Ovary (tissue), 9 donors: ENCODE measurements around the gene WDR35. TPM values are rescaled to one million over a fixed set of nuclear protein-coding genes. Genes with fewer than 3 reads are reported as not detected.

Experiments
- DNase-seq, 5 donors: peaks; one replicate each; pipeline ENCODE4 v3.0.0-alpha.2; 2019 to 2020
- H3K27ac ChIP-seq, 2 donors: fragments of 200-600 bp; one replicate each; pipeline versions ENCODE4 v1.5.1 to v1.8.0; 2019 to 2022
- H3K27me3 ChIP-seq: fragments of 200-600 bp; one replicate; pipeline ENCODE4 v1.8.0; 2022
- H3K36me3 ChIP-seq: fragments of 200-600 bp; sonication (generic); one replicate; pipeline ENCODE4 v1.5.1; 2019
- H3K4me1 ChIP-seq: one replicate; pipeline ENCODE4 v1.8.1; 2013; ENCODE audit warnings: mild to moderate bottlenecking, moderate library complexity; ENCODE audit not compliant: insufficient read depth
- H3K4me3 ChIP-seq: fragments of 200-600 bp; sonication (generic); one replicate; pipeline ENCODE4 v1.5.1; 2017
- H3K9me3 ChIP-seq, 2 donors: fragments of 200-600 bp in 1 of 2; sonication (generic) in 1 of 2; one replicate each; pipeline versions ENCODE4 v1.5.1 to v1.8.1; 2013 to 2019; ENCODE audit warnings: mild to moderate bottlenecking in 1 of 2, moderate library complexity in 1 of 2
- EP300 ChIP-seq: sonication (generic); formaldehyde crosslinking; IDR thresholded peaks from one replicate; pipeline ENCODE4 v1.6.1; 2017; ENCODE audit warnings: antibody characterized with exemption
- POLR2A ChIP-seq: fragments of 450-650 bp; IDR thresholded peaks from one replicate; pipeline ENCODE4 v1.6.1; 2017; ENCODE audit warnings: antibody characterized with exemption, mild to moderate bottlenecking, moderate library complexity
- WGBS, 3 donors: extraction: QIAGEN DNeasy Blood & Tissue Kit in 1 of 3; methylation state at CpG; one replicate each; pipeline versions ENCODE4 v1.1.5 to v1.1.7; 2013 to 2017; 5-methylcytosine and 5-hydroxymethylcytosine counted together
- intact Hi-C, 4 donors: fragments of 100-400 bp; cut with DNase I; formaldehyde crosslinking; loops; one replicate each; pipeline versions ENCODE4 v1.11.0 to v1.15.1; 2022 to 2023
- polyA plus RNA-seq, 2 donors: library from polyadenylated mRNA; stranded (reverse); fragments of 200-250 nt in 1 of 2; fragments of 350-450 nt in 1 of 2; fragmentation: Illumina TruSeq in 1 of 2; extraction: RNeasy Lipid Tissue Mini Kit (QIAGEN cat#74804) in 1 of 2; gene quantifications; one replicate each; pipeline ENCODE4 v1.2.3, GENCODE V29; 2013 to 2014
- total RNA-seq, 7 donors: library from RNA; depleted of rRNA in 2 of 7; stranded (reverse); fragments of >200 nt in 2 of 7; fragmentation: NEBNext Ultra II Directional in 3 of 7; extraction: Animal tissue kit (Norgen Biotek cat#: 25700) in 3 of 7; gene quantifications; one replicate each; pipeline versions ENCODE4 v1.1.0 to v1.2.4, GENCODE V29; 2016 to 2023
- TF ChIP-seq, protein P1 (sequence below), 3 donors: fragments of 450-650 bp in 2 of 3; fragments of 200-600 bp in 1 of 3; IDR thresholded peaks; one replicate each; pipeline versions ENCODE4 v1.5.1 to v1.8.0; 2016 to 2022; ENCODE audit warnings: antibody characterized with exemption in 3 of 3, mild to moderate bottlenecking in 1 of 3
- donor health status: DM: no; HTN: no; CAD: no; lungs with moderate emphysema.
- donor health status: DM: no; HTN: no; CAD: no.
- donor health status: Bipolar disorder and iron deficiency.
- donor health status: DM: yes; HTN: yes; CAD: no.
- donor health status: DM: no; HTN: no; CAD: no.
- donor health status: DM: yes; HTN: yes; CAD: no.

WDR35 gene
- total and polyA plus RNA-seq, 9 donors, result 7.1 to 19.3 (median 14.5) TPM

- H3K4me1 ChIP-seq, result peaks cover 13% of the 10 kb centered on the region
Observed at GRCh38 chr2:19901442-19902215, 88.3 kb downstream of the WDR35 start, which contains the start of gene TTC32. TTC32 (minus strand) TSS chr2:19901983; CDS start chr2:19901854, 129 bp downstream.

DNA sequence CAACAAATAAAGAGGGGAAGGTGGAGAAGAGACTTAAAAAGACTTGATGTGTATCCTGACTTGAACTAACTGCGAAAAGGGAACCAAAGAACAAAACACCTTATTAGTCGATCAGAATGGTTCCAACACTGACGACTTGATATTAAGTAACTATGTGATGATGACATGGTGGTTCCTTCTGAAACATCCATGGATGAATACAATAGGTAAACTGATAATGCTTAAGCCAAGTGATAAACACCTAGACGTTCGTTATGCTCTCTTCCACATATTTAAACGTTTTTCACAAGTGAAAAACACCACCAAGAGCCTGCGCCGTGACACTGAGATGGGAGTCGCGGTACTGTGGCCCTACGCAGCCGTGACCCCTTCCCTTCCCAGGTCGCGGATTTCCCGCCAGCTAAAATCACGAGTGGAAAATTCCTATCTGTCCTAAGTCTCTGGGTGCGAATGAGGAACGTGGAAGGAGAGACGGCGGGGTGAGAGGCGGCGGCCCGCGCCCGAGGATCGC, 88.9 kb downstream of the WDR35 start:
- Histone ChIP-seq H3K27ac (peak overlapping the region; percentile 84 to 89), H3K4me1 (peaks cover 13% of the 10 kb centered on the region), H3K36me3 (no peaks in the 10 kb centered on the region), H3K27me3 (no peaks in the 10 kb centered on the region), H3K4me3 (peak overlapping the region; percentile 93), H3K9me3 (no peaks in the 10 kb centered on the region)
- WGBS, 3 donors, result 1 to 2% (median 1%) methylated on average over 20 to 26 of the region's 26 CpGs
- DNase-seq, result no peak
- TF ChIP-seq EP300 (no peak), POLR2A (no peak)
- TF ChIP-seq, protein P1, sequence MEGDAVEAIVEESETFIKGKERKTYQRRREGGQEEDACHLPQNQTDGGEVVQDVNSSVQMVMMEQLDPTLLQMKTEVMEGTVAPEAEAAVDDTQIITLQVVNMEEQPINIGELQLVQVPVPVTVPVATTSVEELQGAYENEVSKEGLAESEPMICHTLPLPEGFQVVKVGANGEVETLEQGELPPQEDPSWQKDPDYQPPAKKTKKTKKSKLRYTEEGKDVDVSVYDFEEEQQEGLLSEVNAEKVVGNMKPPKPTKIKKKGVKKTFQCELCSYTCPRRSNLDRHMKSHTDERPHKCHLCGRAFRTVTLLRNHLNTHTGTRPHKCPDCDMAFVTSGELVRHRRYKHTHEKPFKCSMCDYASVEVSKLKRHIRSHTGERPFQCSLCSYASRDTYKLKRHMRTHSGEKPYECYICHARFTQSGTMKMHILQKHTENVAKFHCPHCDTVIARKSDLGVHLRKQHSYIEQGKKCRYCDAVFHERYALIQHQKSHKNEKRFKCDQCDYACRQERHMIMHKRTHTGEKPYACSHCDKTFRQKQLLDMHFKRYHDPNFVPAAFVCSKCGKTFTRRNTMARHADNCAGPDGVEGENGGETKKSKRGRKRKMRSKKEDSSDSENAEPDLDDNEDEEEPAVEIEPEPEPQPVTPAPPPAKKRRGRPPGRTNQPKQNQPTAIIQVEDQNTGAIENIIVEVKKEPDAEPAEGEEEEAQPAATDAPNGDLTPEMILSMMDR (IDR thresholded peaks at IDR 0.05), result no peak
- intact Hi-C loops, result no loop called here

More at GRCh38 chr2:19901442-19902215, 88.3 kb downstream of the WDR35 start, which contains the start of gene TTC32:
- DNase-seq, result peak; percentile 93 to 96 (median 94)
- Histone ChIP-seq H3K36me3 (no peaks in the 10 kb centered on the region), H3K4me3 (peak within 1 kb of the TSS; percentile 93), H3K27ac (peak within 1 kb of the TSS; percentile 84 to 89), H3K27me3 (no peaks in the 10 kb centered on the region), H3K9me3 (no peaks in the 10 kb centered on the region)
- intact Hi-C loops, result no loop called here
- 0% methylated on average over 61 to 65 of the region's 65 CpGs for WGBS, 3 donors
- TF ChIP-seq POLR2A (peak; percentile 75), EP300 (no peak)
- TF ChIP-seq, protein P1 (IDR thresholded peaks at IDR 0.05), result peak in 1 of 3 donors; percentile 26

DNA sequence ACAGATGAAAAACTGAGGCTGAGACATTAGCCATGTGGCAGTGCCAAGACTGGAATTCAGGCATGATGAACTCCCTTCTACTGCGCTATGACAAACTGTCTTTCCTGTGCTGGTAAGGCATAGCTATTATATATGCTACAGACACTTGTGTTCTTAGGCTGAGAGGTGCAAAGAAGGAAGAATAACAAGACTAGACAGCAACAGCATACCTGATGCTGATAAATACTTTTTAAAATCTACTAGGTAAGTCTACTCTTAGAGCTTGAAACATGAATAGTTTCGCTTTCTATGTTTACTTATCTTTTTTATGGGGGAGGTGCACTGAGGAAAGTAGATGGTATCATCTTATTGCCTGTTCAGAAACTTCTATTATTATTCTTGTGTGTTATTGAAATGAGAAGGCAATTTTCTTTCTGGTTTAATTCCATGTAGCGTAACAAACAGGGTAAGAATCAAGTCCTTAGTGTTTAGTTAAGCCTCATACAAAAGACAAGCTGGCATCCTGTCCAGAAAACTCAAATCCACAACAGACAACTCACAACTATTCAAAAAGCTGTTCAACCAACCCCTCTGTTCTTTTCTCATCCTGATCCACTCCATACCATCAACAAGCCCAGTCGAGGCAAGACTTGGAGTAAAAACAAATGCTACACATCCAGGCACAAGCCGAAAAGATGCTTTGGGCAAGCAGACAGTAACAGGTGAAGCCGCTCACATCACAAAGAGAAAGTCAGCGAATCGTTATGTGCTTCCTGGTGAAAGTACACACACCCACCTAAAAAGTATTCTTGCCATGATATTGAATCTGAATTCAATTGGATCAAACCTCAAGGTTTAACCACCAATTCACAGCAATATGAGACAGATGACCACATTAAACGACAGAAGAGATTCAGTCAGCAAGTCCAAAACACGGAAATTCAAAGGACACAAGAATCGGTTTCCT, 89.6 kb downstream of the WDR35 start:
- 32 to 34% (median 34%) methylated on average over 11 of the region's 11 CpGs for WGBS, 3 donors
- DNase-seq, result no peak

More for the DNA sequence above, 89.6 kb downstream of the WDR35 start:
- Histone ChIP-seq H3K9me3 (no peaks in the 10 kb centered on the region), H3K4me1 (peaks cover 13% of the 10 kb centered on the region), H3K4me3 (peak overlapping the region; percentile 93), H3K36me3 (no peaks in the 10 kb centered on the region), H3K27ac (peak overlapping the region in 1 of 2 donors; percentile 84), H3K27me3 (no peaks in the 10 kb centered on the region)
- TF ChIP-seq, protein P1 (IDR thresholded peaks at IDR 0.05), result no peak
- TF ChIP-seq POLR2A (no peak), EP300 (no peak)
- intact Hi-C loops, result no loop called here
